Measurements from ENCODE around the gene RELL2.

Gene RELL2

DNA sequence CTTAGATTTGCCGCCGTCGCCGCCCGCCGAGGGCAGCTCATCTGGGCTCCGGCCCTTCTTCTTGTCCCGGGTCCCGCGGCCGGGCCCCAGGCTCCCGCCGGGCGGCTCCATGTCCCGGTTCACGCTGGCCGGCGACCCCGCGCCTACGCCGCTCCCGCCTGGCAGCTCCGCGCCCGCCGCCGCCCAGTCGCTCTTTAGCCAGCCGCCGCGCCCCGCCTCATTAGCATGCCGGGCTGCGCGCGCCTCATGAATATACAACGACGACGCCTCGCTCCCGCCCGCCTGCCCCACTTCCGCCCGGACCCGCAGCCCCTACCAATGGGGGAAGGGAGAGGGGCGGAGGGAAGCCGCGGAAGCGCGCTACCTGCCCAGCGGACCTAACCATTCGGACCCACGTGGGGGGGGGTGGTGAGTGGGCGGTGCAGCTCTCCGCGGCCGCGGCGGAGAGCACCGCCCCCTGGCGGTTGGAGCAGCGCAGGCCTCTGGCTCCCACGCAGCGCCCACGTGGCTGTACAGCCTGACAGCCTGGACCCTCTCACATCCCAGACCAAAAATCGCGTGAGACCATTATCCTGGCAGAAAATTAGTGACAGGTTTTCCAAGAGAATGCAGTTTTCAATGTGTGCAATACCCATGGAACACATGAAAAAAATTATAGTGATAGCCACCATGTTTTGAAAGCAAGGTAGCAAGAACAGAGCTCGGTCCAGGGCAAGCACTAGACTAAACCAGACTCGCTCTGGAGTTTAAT lies 17.8 kb upstream of the RELL2 start, which contains the start of gene DIAPH1:
DIAPH1 (minus strand) TSS at position 197 of the 751 bp plus-strand sequence; CDS start at position 111, 86 bp downstream.
- peak; percentile 95 for DNase-seq (ENCODE audit: low read depth)

DNA sequence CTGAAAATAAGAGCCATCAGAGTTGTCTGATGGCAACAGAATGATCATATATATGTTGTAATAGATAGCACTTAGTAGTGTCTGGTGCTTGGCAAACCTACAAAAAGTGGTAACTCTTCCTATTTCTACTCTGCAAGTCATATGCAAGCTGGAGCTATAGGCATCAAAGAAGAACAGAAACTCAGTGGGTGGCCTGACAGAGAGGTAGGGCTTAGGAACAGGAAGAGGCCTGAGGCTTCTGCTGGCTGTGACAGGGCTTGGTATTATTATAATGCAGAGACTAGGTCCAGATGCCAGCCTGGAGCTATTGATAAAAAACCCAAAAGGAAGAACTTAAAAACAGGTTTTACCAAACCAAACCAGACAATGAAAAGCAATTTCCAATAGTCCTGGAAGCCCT lies 13.6 kb upstream of the RELL2 start:
- no peak for DNase-seq (ENCODE audit: low read depth)

DNA sequence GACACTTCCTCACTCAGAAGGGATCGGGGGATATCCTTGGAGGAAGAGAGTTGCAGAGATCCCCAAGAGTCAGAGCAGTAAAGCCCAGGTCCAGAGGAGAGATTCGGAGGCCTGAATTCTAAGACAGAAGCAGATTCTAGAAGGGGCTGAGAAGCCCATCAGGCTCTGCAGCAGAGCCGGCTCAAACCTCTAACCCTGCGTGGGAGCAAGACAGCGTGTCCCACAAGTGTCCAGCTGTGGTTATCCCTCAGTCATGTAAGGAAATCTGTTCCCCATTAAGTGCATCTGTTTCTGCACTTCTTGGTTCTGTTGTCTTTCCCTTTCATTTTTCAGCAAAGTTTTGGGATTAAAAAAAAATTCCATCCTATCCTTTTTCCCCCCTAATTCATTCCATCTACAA lies 13.2 kb upstream of the RELL2 start:
- DNase-seq (ENCODE audit: low read depth): no peak

DNA sequence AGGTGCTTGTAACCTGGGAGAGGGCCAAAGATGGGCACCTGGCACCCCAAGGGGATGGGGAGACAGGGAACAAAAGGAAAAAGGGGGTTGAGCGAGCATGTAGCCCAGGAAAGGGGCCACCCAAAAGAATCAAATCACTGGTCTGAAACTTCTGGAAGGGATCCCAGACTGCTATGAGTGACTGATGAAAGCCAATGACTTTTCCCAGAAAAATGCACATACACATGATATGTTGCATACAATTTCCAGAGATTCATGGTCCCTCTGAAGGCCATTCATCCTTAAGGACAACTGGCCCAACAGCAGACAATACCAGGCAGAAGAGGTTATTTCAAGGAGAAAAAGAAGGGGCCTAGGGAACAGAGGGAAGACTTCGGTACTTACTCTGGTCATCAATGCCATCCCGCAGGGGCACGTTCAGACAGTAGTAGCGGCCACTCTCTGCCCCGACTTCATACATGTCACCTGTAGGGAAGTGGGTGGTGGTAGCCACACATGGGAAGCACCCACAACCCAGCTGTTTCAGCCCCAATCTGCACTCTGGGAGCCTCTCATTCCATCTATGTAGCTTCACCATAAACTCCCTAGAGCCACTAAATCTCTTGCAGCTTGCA lies 8.5 kb upstream of the RELL2 start:
- no peak for DNase-seq (ENCODE audit: low read depth)

DNA sequence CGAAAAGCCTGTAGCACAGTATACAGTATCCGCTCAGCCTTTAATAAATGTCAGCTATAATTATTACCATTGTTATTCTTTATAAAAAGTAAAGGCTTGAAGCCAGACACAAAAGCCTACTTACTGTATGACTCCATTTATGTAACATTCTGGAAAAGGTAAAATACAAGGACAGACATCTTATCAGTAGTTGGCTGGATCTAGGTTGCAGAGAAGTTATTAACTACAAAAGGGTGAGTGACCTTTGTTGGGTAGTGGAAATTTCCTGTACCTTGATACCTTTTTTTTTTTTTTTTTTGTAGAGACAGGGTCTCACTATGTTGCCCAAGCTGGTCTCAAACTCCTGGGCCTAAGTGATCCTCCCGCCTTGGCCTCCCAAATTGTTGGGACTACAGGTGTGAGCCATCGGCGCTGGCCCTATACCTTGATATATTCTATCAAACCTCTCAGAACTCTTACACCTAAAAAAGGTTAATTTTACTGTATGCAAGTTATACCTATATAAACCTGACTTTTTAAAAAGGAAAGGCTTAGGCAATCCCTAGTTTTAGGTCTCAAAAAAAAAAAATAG lies 6.1 kb upstream of the RELL2 start:
- no peak for DNase-seq (ENCODE audit: low read depth)

DNA sequence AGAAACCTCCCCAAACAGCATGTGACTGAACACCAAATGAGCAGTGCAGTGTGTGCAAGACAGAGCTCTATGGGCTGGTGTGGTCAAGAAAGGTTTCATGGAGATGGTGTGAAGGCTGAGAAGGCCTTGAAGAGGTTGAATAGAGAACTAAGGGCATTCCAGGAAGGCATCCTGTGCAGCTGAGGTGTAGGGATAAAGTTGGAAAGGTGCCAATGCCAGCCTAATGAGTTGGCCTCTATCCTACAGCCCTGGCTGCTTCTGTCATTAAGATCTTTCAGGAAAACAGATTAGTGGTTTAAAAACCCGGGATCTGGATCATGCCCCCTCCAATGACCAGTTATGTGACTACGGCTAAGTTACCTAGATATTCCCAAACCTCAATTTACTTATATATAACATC lies 4.1 kb upstream of the RELL2 start:
- DNase-seq (ENCODE audit: low read depth): no peak

DNA sequence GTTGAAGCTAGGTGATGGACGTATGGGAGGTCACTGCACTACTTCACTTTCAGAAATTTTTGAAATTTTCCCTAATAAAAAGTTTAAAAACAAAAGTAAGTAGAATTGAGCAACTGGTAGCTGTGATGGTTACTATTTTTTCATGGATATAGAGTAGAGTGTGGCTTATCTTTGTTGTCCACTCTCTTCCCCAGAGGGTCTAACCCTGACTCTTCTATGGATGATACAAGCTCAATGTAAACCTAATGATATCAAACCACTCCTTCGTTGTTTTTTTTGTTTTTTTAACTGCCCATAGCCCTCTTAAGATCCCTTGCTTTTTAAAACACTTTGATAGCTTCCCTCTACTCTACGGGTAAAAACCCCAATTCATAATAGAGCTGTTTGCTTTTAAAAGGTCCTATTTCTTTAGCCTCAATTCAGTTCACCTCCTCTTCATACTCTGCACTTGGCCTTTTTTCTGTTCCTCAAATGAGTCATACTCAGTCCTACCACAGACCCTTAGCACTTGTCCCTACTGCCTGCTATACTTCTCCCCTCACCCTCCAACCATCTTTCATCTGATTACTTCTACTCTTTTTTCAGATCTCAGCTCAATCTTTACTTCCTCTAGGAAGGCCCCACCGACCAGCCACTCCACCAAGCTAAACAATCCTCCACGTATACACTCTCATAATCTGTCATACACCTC lies 2.8 kb upstream of the RELL2 start:
- no peak for DNase-seq (ENCODE audit: low read depth)

DNA sequence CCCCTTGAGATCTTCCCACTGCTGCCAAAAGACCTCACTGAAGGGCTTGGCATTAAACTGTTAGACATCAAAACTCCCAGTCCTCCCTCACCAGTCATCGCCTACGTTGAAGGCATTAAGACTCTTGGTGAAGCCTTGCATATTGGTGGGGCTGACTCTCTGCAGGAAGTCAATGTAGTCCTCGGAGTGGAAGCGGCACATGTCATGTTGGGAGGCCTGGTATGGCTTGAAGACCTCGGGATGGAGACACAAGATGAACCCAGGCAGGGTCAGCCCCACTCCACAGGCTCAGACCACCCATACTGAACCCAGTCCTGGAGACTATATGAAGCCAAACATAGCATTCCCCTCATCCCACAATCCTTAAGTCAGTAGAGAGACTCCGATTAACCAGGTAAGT lies 2.1 kb upstream of the RELL2 start:
- DNase-seq (ENCODE audit: low read depth): no peak

DNA sequence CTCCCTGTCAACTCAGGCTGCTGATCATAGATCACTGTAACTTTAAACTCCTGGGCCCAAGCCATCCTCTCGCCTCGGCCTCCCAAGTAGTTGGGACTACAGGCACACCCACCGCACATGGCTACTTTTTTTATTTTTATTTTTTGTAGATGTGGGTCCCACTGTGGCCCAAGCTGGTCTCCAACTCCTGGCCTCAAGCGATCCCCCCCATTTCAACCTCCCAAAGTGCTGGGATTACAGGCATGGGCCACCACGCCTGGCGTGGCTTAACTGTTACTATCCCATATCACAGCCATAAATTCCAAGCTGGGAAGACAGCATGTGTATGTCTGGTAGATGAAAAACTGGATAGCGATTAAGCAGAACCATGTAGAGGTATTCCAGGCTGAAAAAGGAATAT lies 1.2 kb upstream of the RELL2 start:
- DNase-seq (ENCODE audit: low read depth): no peak

DNA sequence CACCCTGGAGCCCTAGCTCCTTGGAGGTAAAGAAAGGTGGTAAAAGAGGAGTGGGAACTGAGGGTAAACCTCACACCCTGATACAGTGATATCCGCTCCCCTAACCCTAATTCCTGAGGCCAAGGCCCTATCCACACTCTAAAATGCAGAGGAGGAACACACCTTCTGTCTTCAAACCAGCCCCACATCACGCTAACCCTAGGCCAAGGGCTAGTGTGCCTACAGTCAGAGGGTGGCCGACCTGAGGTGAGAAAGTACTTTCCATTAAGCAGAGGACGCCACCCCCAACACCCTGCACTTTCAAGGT lies 738 bp upstream of the RELL2 start:
- no peak for DNase-seq (ENCODE audit: low read depth)

DNA sequence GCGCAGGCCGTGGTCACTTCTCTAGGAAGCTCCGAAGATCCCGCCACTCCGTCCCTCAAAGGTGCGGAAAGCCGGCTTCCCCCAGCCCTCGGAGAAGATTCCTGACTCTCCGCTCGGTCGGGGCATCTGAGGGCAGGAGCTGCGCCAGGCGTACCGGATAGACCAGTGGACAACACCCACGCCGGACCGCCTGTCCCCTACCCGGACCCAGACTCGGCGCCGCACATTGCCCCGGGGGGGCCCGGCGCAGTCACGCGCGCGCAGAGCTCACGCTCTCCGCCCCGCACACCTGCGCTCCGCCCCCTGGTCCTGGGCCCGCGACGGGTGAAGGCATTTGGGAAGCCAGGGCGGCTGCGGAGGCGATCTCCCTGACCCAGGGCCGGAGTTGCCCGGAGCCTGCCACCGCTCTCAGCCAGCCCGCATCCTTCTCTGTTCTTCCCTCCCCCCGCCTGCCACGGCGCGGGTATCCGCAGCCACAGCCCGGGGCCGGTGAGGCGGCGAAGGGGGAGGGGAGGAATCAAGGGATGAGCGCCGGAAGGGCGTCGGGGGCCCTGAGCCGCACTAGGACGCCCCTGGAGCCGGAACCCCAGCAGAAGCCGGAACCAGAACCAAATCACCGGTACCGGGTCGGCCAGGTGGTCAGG lies 448 bp downstream of the RELL2 start:
- DNase-seq (ENCODE audit: low read depth): no peak

DNA sequence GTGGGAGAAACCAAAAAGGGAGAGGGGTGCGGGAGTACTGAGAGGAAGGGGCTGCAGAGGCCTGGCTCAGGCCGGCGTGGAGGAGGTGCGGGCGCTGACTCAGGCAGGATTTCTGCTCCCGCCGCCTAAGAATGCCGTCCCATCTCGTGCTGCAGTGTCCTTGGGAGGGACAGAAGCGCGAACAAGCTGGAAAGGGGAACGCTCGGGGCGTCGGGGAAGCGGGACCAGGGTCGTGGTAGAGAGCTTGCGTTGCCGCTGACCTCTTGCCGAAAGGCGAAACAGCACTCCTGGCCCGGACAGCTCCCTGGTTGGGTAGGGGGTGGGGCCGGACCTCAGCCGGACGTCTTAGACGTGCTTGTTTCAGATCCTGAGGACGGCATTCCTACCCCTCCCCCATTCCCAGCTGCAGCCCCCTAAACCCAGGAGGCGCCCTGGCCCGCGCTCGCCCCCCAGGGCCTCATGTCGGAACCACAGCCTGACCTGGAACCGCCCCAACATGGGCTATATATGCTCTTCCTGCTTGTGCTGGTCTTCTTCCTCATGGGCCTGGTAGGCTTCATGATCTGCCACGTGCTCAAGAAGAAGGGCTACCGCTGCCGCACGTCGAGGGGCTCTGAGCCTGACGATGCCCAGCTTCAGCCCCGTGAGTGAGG lies 1.1 kb downstream of the RELL2 start:
- DNase-seq (ENCODE audit: low read depth): peak; percentile 40

DNA sequence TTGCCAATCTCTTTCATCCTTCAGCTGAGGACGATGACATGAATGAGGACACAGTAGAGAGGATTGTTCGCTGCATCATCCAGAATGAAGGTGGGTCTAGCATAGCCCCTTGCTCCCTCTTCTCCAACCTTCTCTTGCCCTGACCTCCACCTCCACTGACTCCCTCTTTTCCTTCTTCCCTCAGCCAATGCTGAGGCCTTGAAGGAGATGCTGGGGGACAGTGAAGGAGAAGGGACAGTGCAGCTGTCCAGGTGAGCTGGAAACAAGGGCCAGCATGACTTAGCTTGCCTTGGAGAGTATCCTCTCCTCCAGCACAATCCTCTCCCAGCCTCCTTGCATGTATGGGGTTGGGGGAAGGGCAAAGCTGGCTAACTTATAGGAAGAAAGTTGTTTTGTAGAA lies 2.0 kb downstream of the RELL2 start:
- no peak for DNase-seq (ENCODE audit: low read depth)

DNA sequence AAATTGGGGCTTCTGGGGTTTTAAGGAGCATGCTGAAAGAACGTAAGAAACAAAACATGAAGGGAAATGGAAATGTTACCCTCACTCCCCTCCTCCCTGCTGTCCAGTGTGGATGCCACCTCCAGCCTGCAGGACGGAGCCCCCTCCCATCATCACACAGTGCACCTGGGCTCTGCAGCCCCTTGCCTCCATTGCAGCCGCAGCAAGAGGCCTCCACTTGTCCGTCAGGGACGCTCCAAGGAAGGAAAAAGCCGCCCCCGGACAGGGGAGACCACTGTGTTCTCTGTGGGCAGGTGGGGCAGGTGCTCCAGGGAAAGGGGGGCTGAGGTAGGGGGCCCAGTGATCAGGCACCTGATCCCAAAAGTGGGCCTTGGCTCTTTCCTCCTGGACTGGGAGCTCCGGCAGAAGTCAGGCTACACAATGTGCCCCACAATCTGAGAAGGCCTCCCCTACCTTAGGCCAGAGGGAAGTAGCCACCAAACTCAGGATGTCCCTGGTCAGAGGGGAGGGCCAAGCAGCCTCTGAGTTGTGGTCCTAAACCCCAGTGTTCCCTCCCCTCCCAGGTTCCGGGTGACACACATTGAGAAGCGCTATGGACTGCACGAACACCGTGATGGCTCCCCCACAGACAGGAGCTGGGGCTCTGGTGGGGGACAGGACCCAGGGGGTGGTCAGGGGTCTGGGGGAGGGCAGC lies 2.7 kb downstream of the RELL2 start:
- DNase-seq (ENCODE audit: low read depth): no peak

DNA sequence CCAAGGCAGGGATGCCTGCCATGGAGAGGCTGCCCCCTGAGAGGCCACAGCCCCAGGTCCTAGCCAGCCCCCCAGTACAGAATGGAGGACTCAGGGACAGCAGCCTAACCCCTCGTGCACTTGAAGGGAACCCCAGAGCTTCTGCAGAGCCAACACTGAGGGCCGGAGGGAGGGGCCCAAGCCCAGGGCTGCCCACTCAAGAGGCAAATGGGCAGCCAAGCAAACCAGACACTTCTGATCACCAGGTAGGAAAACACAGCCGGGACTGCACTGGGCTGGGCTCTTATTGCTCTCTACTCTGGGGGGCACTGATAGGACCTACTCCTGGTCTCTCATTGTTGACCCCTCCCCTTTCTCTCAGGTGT lies 3.2 kb downstream of the RELL2 start:
- DNase-seq (ENCODE audit: low read depth): no peak

DNA sequence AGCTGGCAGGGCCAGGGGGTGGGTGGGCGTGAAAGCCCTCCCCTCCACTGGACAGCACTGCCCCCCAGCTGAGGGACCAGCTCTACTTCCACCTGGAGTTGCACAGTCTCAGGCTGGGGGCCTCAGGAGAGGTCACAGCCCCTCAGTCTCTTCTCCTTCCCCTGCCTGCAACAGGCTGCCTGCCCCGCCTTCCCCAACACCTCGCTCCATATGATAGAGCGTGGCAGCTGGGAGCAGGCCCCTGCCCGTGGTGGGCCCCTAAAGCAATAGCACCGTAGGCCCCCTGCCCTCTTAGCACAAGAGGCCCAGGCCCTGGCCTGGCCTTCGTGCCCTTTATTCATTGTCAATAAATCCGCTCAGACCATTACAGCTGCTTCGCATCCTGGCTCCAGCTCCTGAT lies 3.9 kb downstream of the RELL2 start:
- DNase-seq (ENCODE audit: low read depth): no peak

DNA sequence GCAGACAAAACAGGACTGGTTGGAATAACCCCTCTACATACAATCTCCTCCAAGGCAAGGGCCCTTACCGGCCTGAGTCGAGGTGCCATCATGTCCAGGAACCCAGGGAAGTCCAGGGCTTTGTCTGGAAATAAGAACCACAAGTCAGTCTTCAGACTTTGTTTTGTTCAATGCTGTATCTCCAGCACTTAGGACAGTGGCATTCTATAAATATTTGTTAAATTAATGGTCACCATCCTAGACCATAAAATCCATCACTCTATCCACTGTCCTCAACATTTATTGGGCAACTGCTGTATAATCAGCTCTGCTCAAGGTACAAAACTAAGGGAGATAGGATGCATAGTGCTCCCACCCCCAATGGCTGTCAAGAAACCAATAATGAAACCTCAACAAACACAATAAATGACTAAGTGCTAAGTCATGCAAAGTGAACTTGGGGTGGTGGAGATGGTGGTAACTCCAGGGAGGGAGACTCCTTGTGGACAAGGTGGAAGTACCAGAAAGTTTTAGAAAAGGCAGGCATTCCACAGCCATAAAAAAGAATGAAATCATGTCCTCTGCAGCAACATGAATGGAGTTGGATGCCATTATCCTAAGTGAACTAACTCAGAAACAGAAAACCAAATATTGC lies 5.0 kb downstream of the RELL2 start:
- DNase-seq (ENCODE audit: low read depth): peak; percentile 14

DNA sequence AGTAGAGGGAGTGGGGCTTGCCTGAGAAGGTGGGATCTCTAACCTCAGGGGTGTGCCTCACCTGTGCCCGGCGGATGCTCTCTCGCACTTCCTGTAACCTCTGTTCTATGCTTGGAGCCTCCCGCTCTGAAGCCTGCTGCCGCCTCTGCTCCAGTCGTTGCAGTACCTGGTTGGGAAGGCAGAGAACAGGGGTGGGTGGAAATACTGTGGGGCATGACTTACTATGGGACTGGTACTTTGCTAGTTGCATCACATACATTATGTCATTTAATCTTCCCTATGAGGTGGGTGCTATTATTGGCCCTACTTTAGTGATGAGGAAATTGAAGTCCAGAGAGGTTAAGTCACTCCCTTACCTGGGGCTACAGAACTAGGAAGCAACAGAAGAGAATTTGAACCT lies 9.2 kb downstream of the RELL2 start:
- DNase-seq (ENCODE audit: low read depth): no peak

DNA sequence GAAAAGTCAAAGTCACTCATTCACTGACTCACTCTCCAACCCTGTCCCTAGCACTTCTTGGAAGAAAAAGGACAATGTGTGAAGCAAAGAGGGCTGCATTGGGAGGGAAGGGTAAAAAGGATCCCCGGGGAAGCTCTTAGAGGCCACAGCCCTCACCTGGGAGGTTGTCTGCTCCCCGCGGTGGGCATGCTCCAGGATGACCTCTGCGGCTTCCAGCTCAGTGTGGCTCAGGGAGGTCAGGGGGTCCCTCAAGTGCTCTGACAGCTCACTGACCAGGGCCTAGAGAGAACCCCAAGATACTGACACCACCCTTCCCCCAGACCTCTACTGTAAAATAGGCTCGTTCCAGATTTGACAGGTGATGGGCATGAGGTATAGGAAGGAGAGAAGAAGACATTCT lies 10.4 kb downstream of the RELL2 start:
- no peak for DNase-seq (ENCODE audit: low read depth)

DNA sequence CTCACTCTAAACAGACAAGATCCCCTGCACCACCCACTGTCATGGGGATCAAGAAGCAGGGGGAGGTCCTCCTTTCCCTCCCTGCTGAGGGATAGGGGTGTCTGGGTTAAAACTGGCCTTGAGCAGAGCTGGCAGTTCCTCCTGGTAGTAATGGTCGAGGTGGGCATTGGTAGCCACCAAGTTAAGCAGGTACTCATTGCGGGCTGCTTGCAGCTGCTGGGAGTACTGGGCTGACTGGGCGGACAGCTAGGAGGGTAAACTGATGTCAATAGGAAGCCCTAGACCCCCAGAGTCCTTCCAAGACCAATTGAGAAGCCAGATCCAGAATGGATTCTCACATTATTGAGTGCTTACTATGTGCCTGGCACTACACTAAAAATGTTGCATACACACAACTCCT lies 11.1 kb downstream of the RELL2 start:
- no peak for DNase-seq (ENCODE audit: low read depth)

DNA sequence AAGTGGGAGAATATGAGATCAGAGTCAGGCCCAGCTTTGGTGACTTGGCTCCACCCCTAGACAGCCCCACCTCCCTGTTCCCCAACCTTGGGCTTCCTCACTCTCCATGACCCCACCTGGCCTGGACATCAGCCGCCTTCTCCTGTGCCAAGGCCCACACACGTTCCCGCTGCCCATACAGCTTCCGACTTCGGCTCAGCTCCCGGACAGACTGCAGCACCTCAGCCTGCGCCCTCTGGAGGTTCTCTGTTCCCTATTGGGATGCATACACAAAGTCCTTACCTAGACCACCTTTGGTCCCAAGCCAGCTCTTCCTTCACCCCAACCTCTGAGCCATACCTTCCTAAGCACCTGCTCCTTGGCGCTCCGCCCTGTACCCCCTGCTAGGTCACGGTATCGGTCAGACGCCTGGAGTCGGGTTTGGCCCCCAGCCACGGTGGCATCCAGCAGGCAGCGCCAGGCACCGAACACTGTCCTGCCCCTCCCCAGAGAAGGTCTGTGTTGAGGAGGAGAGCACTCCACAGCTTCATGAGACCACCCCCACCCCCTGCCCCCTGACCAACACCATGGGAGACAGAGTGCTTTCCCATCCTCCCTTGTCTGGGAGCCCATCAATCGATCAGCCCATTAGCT lies 12.4 kb downstream of the RELL2 start:
- DNase-seq (ENCODE audit: low read depth): no peak
